Mammary epithelial cell (primary cell): ENCODE results near the gene MT1H.

Experiments used
- EZH2 ChIP-seq: IDR thresholded peaks from 2 replicates; pipeline ENCODE4 v1.6.1; 2012; ENCODE audit warnings: low read length, inconsistent platforms, borderline replicate concordance
- TF ChIP-seq, protein P1 (sequence below), 2 donors: IDR thresholded peaks in 1 of 2; conservative IDR thresholded peaks in 1 of 2; 2 replicates each; pipeline ENCODE4 v1.5.1; 2011 to 2012; ENCODE audit warnings: inconsistent platforms in 2 of 2, low read length in 2 of 2, mild to moderate bottlenecking in 2 of 2, control low read depth in 1 of 2, low read depth in 1 of 2; ENCODE audit not compliant: insufficient read depth in 1 of 2; ENCODE audit errors: extremely low read depth in 1 of 2

DNA sequence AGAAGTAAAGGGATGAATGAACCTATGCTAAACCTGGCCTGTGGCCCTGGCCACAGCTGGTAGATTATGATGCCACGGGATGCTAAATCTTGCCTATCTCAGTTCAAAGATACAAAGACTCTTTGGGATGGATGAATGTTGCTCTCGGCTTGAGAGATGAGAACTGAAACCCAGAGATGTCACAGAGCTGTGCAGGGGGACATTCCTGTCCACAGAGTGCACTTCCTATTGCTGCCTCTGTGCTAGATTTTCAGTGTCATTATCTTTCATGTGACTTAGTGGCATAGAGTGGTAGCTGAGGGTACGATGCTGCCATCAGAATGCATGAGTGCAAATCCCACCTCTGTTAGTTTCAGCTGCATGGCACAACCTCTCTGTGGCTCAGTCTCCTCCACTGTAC, 39.5 kb upstream of the MT1H start:
- TF ChIP-seq, protein P1, sequence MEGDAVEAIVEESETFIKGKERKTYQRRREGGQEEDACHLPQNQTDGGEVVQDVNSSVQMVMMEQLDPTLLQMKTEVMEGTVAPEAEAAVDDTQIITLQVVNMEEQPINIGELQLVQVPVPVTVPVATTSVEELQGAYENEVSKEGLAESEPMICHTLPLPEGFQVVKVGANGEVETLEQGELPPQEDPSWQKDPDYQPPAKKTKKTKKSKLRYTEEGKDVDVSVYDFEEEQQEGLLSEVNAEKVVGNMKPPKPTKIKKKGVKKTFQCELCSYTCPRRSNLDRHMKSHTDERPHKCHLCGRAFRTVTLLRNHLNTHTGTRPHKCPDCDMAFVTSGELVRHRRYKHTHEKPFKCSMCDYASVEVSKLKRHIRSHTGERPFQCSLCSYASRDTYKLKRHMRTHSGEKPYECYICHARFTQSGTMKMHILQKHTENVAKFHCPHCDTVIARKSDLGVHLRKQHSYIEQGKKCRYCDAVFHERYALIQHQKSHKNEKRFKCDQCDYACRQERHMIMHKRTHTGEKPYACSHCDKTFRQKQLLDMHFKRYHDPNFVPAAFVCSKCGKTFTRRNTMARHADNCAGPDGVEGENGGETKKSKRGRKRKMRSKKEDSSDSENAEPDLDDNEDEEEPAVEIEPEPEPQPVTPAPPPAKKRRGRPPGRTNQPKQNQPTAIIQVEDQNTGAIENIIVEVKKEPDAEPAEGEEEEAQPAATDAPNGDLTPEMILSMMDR (conservative IDR thresholded peaks at IDR 0.05 in 1 of 2, IDR thresholded peaks at IDR 0.05 in 1 of 2; ENCODE audit: extremely low read depth in 1 of 2, insufficient read depth in 1 of 2, low read depth in 1 of 2, low read length in 2 of 2): no peak
- TF ChIP-seq EZH2: no peak
